ENCODE data around the gene NRXN2. TPM values are rescaled to one million over a fixed set of nuclear protein-coding genes. Genes with fewer than 3 reads are reported as not detected.

NRXN2 gene
- polyA plus RNA-seq, 1 of the 3 experiments (the other 2 are of a cell fraction) = 0.15 TPM

- TF ChIP-seq ZBTB33 (IDR thresholded peaks at IDR 0.05; ENCODE audit: borderline replicate concordance, low read depth) = no peak
Measured at GRCh38 chr11:64593156-64594105, 129.6 kb downstream of the NRXN2 start (continued).

GRCh38 chr11:64592656-64593055 lies 130.3 kb downstream of the NRXN2 start:
- H3K4me1 ChIP-seq (ENCODE audit: control insufficient read depth in 1 of 2, insufficient read depth in 2 of 2, low read depth in 1 of 2, low read length in 1 of 2) = no peaks in the 10 kb centered on the region
- H3F3A ChIP-seq (replicated peaks; ENCODE audit: insufficient read depth) = no peaks in the 10 kb centered on the region
- H3K9me2 ChIP-seq = no peaks in the 10 kb centered on the region
- CTCF ChIA-PET = interaction anchor here (0.6 kb wide), 1 partner anchor 1009 kb away, joined by 3 read pairs; no protein-coding TSS in a partner anchor
- no peaks in the 10 kb centered on the region for H3K79me2 ChIP-seq (ENCODE audit: insufficient read depth)
- POLR2A ChIA-PET = no interaction called here
- H3K9me3 ChIP-seq = no peaks in the 10 kb centered on the region
- H3K27me3 ChIP-seq (ENCODE audit: insufficient read depth) = no peaks in the 10 kb centered on the region
- no peaks in the 10 kb centered on the region for H3K36me3 ChIP-seq (replicated peaks in 1 of 2; ENCODE audit: control insufficient read depth in 1 of 2, insufficient read depth in 2 of 2, low read length in 1 of 2)
- no peak overlapping the region for H3K4me3 ChIP-seq (ENCODE audit: low read depth in 2 of 2, low read length in 1 of 2)
- H3K4me2 ChIP-seq = no peak overlapping the region
- no peak for DNase-seq
- whole genome bisulfite sequencing (ENCODE audit: low lambda C conversion rate) = 29% methylated on average over 3 of the region's 9 CpGs
- no peak overlapping the region for H2AFZ ChIP-seq (ENCODE audit: low read depth)
- no peaks in the 10 kb centered on the region for H4K20me1 ChIP-seq (ENCODE audit: insufficient read depth)
- H3K9ac ChIP-seq = no peak overlapping the region
- TF ChIP-seq EZH2phosphoT487 (IDR thresholded peaks at IDR 0.05; ENCODE audit: borderline replicate concordance, low read depth) (no peak), JUND (IDR thresholded peaks at IDR 0.05) (no peak), GABPA (IDR thresholded peaks at IDR 0.05; ENCODE audit: low read depth) (no peak)
- H3K27ac ChIP-seq (ENCODE audit: low read depth in 2 of 2, low read length in 1 of 2) = no peak overlapping the region

GRCh38 chr11:64592234-64592615 lies 130.8 kb downstream of the NRXN2 start:
- CTCF ChIA-PET = no interaction called here
- TF ChIP-seq GATA2 (CRISPR knock-in tag; IDR thresholded peaks at IDR 0.05) = no peak
- TF ChIP-seq GABPA (IDR thresholded peaks at IDR 0.05; ENCODE audit: low read depth) = no peak
- TF ChIP-seq NFIC (IDR thresholded peaks at IDR 0.05; ENCODE audit: borderline replicate concordance) = no peak
- Histone ChIP-seq H3F3A (replicated peaks; ENCODE audit: insufficient read depth) (no peaks in the 10 kb centered on the region), H3K4me1 (ENCODE audit: control insufficient read depth in 1 of 2, insufficient read depth in 2 of 2, low read depth in 1 of 2, low read length in 1 of 2) (no peaks in the 10 kb centered on the region), H3K27ac (ENCODE audit: low read depth in 2 of 2, low read length in 1 of 2) (no peak overlapping the region), H4K20me1 (ENCODE audit: insufficient read depth) (no peaks in the 10 kb centered on the region), H3K9me3 (no peaks in the 10 kb centered on the region), H3K4me3 (ENCODE audit: low read depth in 2 of 2, low read length in 1 of 2) (no peak overlapping the region), H3K79me2 (ENCODE audit: insufficient read depth) (no peaks in the 10 kb centered on the region), H3K9ac (no peak overlapping the region), H2AFZ (ENCODE audit: low read depth) (no peak overlapping the region), H3K36me3 (replicated peaks in 1 of 2; ENCODE audit: control insufficient read depth in 1 of 2, insufficient read depth in 2 of 2, low read length in 1 of 2) (no peaks in the 10 kb centered on the region), H3K27me3 (ENCODE audit: insufficient read depth) (no peaks in the 10 kb centered on the region), H3K4me2 (no peak overlapping the region), H3K9me2 (no peaks in the 10 kb centered on the region)
- DNase-seq = no peak
- WGBS (ENCODE audit: low lambda C conversion rate) = 42% methylated on average over 3 of the region's 3 CpGs
- POLR2A ChIA-PET = no interaction called here
